HCT116 (cell line): ENCODE results near the gene MYBL2. TPM values are rescaled to one million over a fixed set of nuclear protein-coding genes. Genes with fewer than 3 reads are reported as not detected.

Experiments
- ATAC-seq: fragments of 200-7000 bp; cut with Tn5 transposase; 2 replicates; pipeline ENCODE4 v1.9.1; 2020; ENCODE audit warnings: mild to moderate bottlenecking, moderate library complexity
- BruUV-seq: library from RNA; stranded (reverse); fragments of 400-500 nt; replicated peaks from 2 replicates; lab custom pipeline; 2021; lab: Mats Ljungman, UMichigan
- CTCF ChIA-PET: fragments of 300-600 bp; sonication (Branson Sonifier 250); formaldehyde crosslinking; loops from one replicate; lab custom pipeline; 2021; ENCODE audit warnings: antibody characterized with exemption; lab: Charles Lee
- POLR2A ChIA-PET: fragments of 300-600, 350-600 bp; sonication (Branson Sonifier 250); formaldehyde crosslinking; loops from one replicate; lab custom pipeline; 2021; ENCODE audit warnings: antibody characterized with exemption; lab: Charles Lee
- RAD21 ChIA-PET, 2 experiments: fragments of 300-600 bp; sonication (Branson Sonifier 250); formaldehyde crosslinking; loops; one replicate each; lab custom pipeline; 2023; ENCODE audit warnings: low total read pairs in 2 of 2; ENCODE audit not compliant: uncharacterized antibody in 2 of 2, unreplicated experiment in 2 of 2, low non-redundant PET in 1 of 2; lab: Charles Lee
- DNase-seq: peaks from one replicate; pipeline ENCODE4 v3.0.0-alpha.2; 2010; ENCODE audit warnings: low read depth, low spot score
- H2AFZ ChIP-seq: fragments of 200-600 bp; shearing (Covaris generic), sonication (generic); 2 replicates; pipeline ENCODE4 v1.6.1; 2017; ENCODE audit warnings: low read depth, mixed run types, mixed read lengths, antibody characterized with exemption, low read length; ENCODE audit not compliant: poor library complexity, severe bottlenecking
- H3K27ac ChIP-seq: 2 replicates; pipeline ENCODE4 v1.5.1; 2012; ENCODE audit warnings: low read depth, low read length
- H3K27me3 ChIP-seq: fragments of 200-600 bp; sonication (generic); 2 replicates; pipeline ENCODE4 v1.6.1; 2016; ENCODE audit warnings: mixed run types, low read length, mixed read lengths; ENCODE audit not compliant: insufficient read depth
- H3K36me3 ChIP-seq, 2 experiments: fragments of 200-500 bp in 1 of 2; fragments of 200-600 bp in 1 of 2; sonication (Bioruptor generic) in 1 of 2; sonication (generic) in 1 of 2; 2 replicates each; pipeline versions ENCODE4 v1.5.1 to v1.6.1; 2014 to 2016; ENCODE audit warnings: low read length in 2 of 2, inconsistent platforms in 1 of 2, mixed read lengths in 1 of 2, mixed run types in 1 of 2; ENCODE audit not compliant: insufficient read depth in 2 of 2, control insufficient read depth in 1 of 2
- H3K4me1 ChIP-seq, 2 experiments: fragments of 200-600 bp in 1 of 2; sonication (generic) in 1 of 2; 2 replicates each; pipeline versions ENCODE4 v1.5.1 to v1.6.1; 2012 to 2017; ENCODE audit warnings: low read length in 2 of 2, inconsistent platforms in 1 of 2, mild to moderate bottlenecking in 1 of 2, mixed read lengths in 1 of 2, mixed run types in 1 of 2, moderate library complexity in 1 of 2; ENCODE audit not compliant: insufficient read depth in 2 of 2, control insufficient read depth in 1 of 2
- H3K4me2 ChIP-seq: fragments of 200-600 bp; sonication (generic); 2 replicates; pipeline ENCODE4 v1.6.1; 2017; ENCODE audit warnings: mixed run types, low read length, mixed read lengths
- H3K4me3 ChIP-seq, 2 experiments: fragments of 200-600 bp in 1 of 2; sonication (generic) in 1 of 2; replicated peaks in 1 of 2; 2 replicates each; pipeline ENCODE4 v1.5.1; 2011 to 2016; ENCODE audit warnings: low read length in 2 of 2, control low read depth in 1 of 2, low read depth in 1 of 2, mild to moderate bottlenecking in 1 of 2, mixed read lengths in 1 of 2, mixed run types in 1 of 2
- H3K79me2 ChIP-seq: fragments of 200-600 bp; sonication (generic); 2 replicates; pipeline ENCODE4 v1.6.1; 2017; ENCODE audit warnings: mild to moderate bottlenecking, mixed run types, low read length, moderate library complexity, mixed read lengths; ENCODE audit not compliant: insufficient read depth
- H3K9ac ChIP-seq: fragments of 200-600 bp; sonication (generic); 2 replicates; pipeline ENCODE4 v1.6.1; 2016; ENCODE audit warnings: low read length, mixed read lengths
- H3K9me2 ChIP-seq: fragments of 200-600 bp; sonication (generic), shearing (Covaris generic); 2 replicates; pipeline ENCODE4 v1.6.1; 2017; ENCODE audit warnings: mixed run types, mild to moderate bottlenecking, moderate library complexity; ENCODE audit not compliant: insufficient read depth
- H3K9me3 ChIP-seq, 2 experiments: fragments of 200-500 bp in 1 of 2; fragments of 200-600 bp in 1 of 2; sonication (Bioruptor generic) in 1 of 2; sonication (generic) in 1 of 2; 2 replicates each; pipeline ENCODE4 v1.6.1; 2014 to 2017; ENCODE audit warnings: low read length in 2 of 2, mixed read lengths in 2 of 2, inconsistent platforms in 1 of 2, low read depth in 1 of 2, mild to moderate bottlenecking in 1 of 2, mixed run types in 1 of 2, moderate library complexity in 1 of 2; ENCODE audit not compliant: control insufficient read depth in 1 of 2, insufficient read depth in 1 of 2
- H4K20me1 ChIP-seq: fragments of 200-600 bp; sonication (generic), shearing (Covaris generic); 2 replicates; pipeline ENCODE4 v1.6.1; 2017; ENCODE audit warnings: mixed run types, mild to moderate bottlenecking, moderate library complexity; ENCODE audit not compliant: insufficient read depth
- CBX3 ChIP-seq: IDR thresholded peaks from 2 replicates; pipeline ENCODE4 v1.6.1; 2012; ENCODE audit warnings: low read depth
- EZH2 ChIP-seq: fragments of 200-600 bp; sonication (generic); IDR thresholded peaks from 2 replicates; pipeline ENCODE4 v1.6.1; 2017; ENCODE audit warnings: antibody characterized with exemption, mixed run types
- EZH2phosphoT487 ChIP-seq: fragments of 200-600 bp; IDR thresholded peaks from 2 replicates; pipeline ENCODE4 v1.6.1; 2018; ENCODE audit warnings: antibody characterized with exemption, borderline replicate concordance
- RAD21 ChIP-seq: IDR thresholded peaks from 2 replicates; pipeline ENCODE4 v1.6.1; 2012; ENCODE audit warnings: low read depth, mild to moderate bottlenecking
- SRF ChIP-seq: IDR thresholded peaks from 2 replicates; pipeline ENCODE4 v1.6.1; 2012; ENCODE audit warnings: low read depth
- ZNF274 ChIP-seq: fragments of 200-500 bp; sonication (Bioruptor generic); IDR thresholded peaks from 2 replicates; pipeline ENCODE4 v1.6.1; 2014; ENCODE audit warnings: mild to moderate bottlenecking, low read depth, low read length, inconsistent platforms
- intact Hi-C: fragments of 100-400 bp; cut with micrococcal nuclease; formaldehyde crosslinking; loops from 2 replicates; pipeline ENCODE4 v1.10.0; 2022
- total RNA-seq: library from RNA; stranded (reverse); gene quantifications from one replicate; pipeline ENCODE4 v1.2.1, GENCODE V29; 2021; ENCODE audit not compliant: unreplicated experiment
- TF ChIP-seq, protein P1 (sequence below), 3 experiments: fragments of 200-600 bp in 1 of 3; sonication (generic) in 1 of 3; IDR thresholded peaks in 2 of 3; conservative IDR thresholded peaks in 1 of 3; 2 replicates each; pipeline ENCODE4 v1.5.1; 2012 to 2017; ENCODE audit warnings: low read depth in 2 of 3, low read length in 2 of 3, antibody characterized with exemption in 1 of 3, borderline replicate concordance in 1 of 3, control low read depth in 1 of 3, mild to moderate bottlenecking in 1 of 3, mixed read lengths in 1 of 3, mixed run types in 1 of 3, moderate library complexity in 1 of 3; ENCODE audit not compliant: insufficient read depth in 1 of 3
- TF ChIP-seq, protein P2 (sequence below): IDR thresholded peaks from 2 replicates; pipeline ENCODE4 v1.6.1; 2012
- TF ChIP-seq, protein P3 (sequence below): IDR thresholded peaks from 2 replicates; pipeline ENCODE4 v1.6.1; 2012

MYBL2 gene
- total RNA-seq, 1 experiment from 2014 or later, result 92.1 TPM

DNA sequence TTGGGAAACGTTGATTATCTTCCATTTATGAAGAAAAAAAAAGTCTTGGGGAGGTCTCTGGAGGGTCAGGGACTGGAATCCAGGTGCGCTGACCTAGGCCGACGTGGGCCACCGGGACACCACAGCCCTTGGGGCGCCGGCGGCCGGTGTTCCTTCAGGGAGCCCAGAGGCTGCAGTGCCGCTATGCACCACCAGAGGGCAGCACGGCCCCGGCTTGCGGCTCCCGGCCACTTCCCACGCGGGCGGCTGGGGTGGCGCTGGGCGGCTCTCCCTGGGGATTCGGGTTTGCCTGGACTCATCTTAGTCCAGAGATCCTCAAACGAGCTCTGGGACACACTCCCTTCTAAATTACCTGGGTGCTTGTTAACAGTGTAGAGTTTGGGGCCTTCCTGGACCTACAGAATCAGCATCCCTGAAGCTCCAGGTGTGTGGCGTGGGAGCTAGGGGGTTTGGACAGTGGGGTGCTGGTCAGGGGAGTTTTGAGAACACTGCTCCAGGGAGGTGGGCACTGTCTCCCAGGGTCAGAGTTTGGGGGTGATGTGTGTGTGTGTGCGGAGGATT is 82.9 kb downstream of the MYBL2 start:
- RAD21 ChIA-PET, result interaction anchor here (1.0 to 2.1 kb wide), 2 partner anchors 331 kb away, joined by 3 to 18 read pairs; no protein-coding TSS in a partner anchor
- Histone ChIP-seq H3K27ac (no peak overlapping the region), H3K9me2 (no peaks in the 10 kb centered on the region), H3K27me3 (no peaks in the 10 kb centered on the region), H2AFZ (peak overlapping the region; percentile 97), H3K79me2 (no peaks in the 10 kb centered on the region), H3K4me2 (peak overlapping the region; percentile 67), H3K36me3 (no peaks in the 10 kb centered on the region), H3K4me3 (no peak overlapping the region; a peak in 1 of 4 replicates), H4K20me1 (no peaks in the 10 kb centered on the region), H3K9ac (no peak overlapping the region), H3K9me3 (no peaks in the 10 kb centered on the region), H3K4me1 (peaks cover 2 to 39% of the 10 kb centered on the region in 2 experiments; a peak in 3 of 4 replicates)
- POLR2A ChIA-PET, result interaction anchor here (0.6 to 0.9 kb wide), 2 partner anchors 292 to 334 kb away, joined by 3 read pairs; partner anchors contain the start of gene SRSF6
- TF ChIP-seq, protein P1, sequence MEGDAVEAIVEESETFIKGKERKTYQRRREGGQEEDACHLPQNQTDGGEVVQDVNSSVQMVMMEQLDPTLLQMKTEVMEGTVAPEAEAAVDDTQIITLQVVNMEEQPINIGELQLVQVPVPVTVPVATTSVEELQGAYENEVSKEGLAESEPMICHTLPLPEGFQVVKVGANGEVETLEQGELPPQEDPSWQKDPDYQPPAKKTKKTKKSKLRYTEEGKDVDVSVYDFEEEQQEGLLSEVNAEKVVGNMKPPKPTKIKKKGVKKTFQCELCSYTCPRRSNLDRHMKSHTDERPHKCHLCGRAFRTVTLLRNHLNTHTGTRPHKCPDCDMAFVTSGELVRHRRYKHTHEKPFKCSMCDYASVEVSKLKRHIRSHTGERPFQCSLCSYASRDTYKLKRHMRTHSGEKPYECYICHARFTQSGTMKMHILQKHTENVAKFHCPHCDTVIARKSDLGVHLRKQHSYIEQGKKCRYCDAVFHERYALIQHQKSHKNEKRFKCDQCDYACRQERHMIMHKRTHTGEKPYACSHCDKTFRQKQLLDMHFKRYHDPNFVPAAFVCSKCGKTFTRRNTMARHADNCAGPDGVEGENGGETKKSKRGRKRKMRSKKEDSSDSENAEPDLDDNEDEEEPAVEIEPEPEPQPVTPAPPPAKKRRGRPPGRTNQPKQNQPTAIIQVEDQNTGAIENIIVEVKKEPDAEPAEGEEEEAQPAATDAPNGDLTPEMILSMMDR (IDR thresholded peaks at IDR 0.05 in 2 of 3, conservative IDR thresholded peaks at IDR 0.05 in 1 of 3; ENCODE audit: borderline replicate concordance in 1 of 3, insufficient read depth in 1 of 3, low read depth in 2 of 3, low read length in 2 of 3), result peak; percentile 96 to 99 (median 98)
- no peak for TF ChIP-seq EZH2phosphoT487
- TF ChIP-seq RAD21, result peak; percentile 99
- ATAC-seq (peak; percentile 96), DNase-seq (peak; percentile 29)
- CTCF ChIA-PET, result interaction anchor here (0.6 to 4.1 kb wide), 11 partner anchors 18 to 440 kb away, joined by 3 to 32 read pairs (median 4); no protein-coding TSS in a partner anchor
- BruUV-seq, result no TSS peak
- intact Hi-C loops, result loop anchor here (1.0 kb wide), 5 partner anchors 90 to 330 kb away; no protein-coding TSS in a partner anchor

DNA sequence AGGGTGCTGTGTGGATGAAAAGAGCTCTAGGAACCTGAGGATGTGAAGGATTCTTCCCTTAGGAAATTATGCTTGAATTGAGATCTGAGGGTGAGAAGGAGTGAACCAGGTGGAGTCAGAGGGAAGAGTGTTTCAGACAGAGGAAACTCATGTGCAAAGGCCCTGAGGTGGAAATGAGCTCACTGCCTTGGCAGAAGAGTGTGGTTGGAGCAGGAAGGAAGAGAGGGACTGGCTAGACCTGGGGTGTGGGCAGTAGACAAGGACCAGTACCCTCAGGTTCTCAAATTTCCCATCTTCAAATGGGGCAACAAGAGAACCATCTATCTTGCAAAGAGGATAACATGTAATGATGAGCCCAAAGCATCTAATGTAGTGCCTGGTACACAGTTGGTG is 83.9 kb downstream of the MYBL2 start:
- no peak overlapping the region for H3K27ac ChIP-seq
- no peak for TF ChIP-seq EZH2
- no peak for TF ChIP-seq ZNF274
- TF ChIP-seq, protein P2, sequence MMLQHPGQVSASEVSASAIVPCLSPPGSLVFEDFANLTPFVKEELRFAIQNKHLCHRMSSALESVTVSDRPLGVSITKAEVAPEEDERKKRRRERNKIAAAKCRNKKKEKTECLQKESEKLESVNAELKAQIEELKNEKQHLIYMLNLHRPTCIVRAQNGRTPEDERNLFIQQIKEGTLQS, result no peak
- TF ChIP-seq RAD21, result no peak
- no peak for TF ChIP-seq SRF
- TF ChIP-seq, protein P3, sequence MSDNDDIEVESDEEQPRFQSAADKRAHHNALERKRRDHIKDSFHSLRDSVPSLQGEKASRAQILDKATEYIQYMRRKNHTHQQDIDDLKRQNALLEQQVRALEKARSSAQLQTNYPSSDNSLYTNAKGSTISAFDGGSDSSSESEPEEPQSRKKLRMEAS, result no peak
- TF ChIP-seq CBX3, result no peak
- no peak for DNase-seq
- peaks cover 0 to 29% of the 10 kb centered on the region in 2 experiments; a peak in 2 of 4 replicates for H3K4me1 ChIP-seq
- no peak overlapping the region for H2AFZ ChIP-seq
- no peaks in the 10 kb centered on the region for H3K36me3 ChIP-seq
- H4K20me1 ChIP-seq, result no peaks in the 10 kb centered on the region
- H3K4me2 ChIP-seq, result no peak overlapping the region
- POLR2A ChIA-PET, result no interaction called here
- no peak overlapping the region for H3K9ac ChIP-seq
- H3K9me2 ChIP-seq, result no peaks in the 10 kb centered on the region
- H3K9me3 ChIP-seq, result no peaks in the 10 kb centered on the region
- intact Hi-C loops, result no loop called here
- ATAC-seq, result no peak
- no peaks in the 10 kb centered on the region for H3K79me2 ChIP-seq
- H3K27me3 ChIP-seq, result no peaks in the 10 kb centered on the region
- RAD21 ChIA-PET, result interaction anchor here in 1 of 2 experiments (0.7 kb wide), 1 partner anchor 160 kb away, joined by 7 read pairs; no protein-coding TSS in a partner anchor
- no peak overlapping the region for H3K4me3 ChIP-seq
- no TSS peak for BruUV-seq
- CTCF ChIA-PET, result interaction anchor here (4.1 kb wide), 1 partner anchor 330 kb away, joined by 32 read pairs; no protein-coding TSS in a partner anchor
